Measurements from ENCODE around the gene MYO3A.

The MYO3A gene

DNA sequence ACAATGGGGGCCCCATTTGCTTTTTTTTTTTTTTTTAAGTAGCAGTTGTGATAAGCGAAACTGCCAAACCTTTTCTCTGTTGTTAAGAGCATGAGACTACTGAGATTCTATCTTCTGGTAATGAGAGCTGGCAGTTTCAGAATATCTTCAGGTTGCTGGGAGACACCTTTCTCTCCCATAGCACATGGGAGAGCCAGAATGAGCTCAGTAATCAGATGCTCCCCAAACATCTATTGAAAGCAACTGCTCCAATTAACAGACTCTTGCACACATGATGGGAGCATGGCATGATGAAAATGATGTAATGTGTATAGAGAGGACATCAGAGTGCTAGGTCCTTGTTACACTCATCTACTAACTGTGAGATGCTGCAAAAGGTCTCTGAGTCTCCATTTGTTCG lies 18.8 kb downstream of the MYO3A start:
- no peaks in the 10 kb centered on the region for H4K20me1 ChIP-seq (ENCODE audit: control insufficient read depth, insufficient read depth, low read depth, low read length)
- no peaks in the 10 kb centered on the region for H3K79me2 ChIP-seq (ENCODE audit: control insufficient read depth, low read length)
- H3K27me3 ChIP-seq (ENCODE audit: control insufficient read depth, low read length), result no peaks in the 10 kb centered on the region
- no peak overlapping the region for H3K4me3 ChIP-seq (ENCODE audit: low read length)
- no peaks in the 10 kb centered on the region for H3K36me3 ChIP-seq (ENCODE audit: control insufficient read depth, low read length)
- no peaks in the 10 kb centered on the region for H3K9me3 ChIP-seq (ENCODE audit: control insufficient read depth, insufficient read depth, low read length)
- H3K4me2 ChIP-seq (ENCODE audit: low read length), result no peak overlapping the region
- H3K9me2 ChIP-seq (replicated peaks; ENCODE audit: control insufficient read depth, low read length), result no peaks in the 10 kb centered on the region
- no peaks in the 10 kb centered on the region for H3F3A ChIP-seq (ENCODE audit: control insufficient read depth, insufficient read depth)
- TF ChIP-seq, protein P1, sequence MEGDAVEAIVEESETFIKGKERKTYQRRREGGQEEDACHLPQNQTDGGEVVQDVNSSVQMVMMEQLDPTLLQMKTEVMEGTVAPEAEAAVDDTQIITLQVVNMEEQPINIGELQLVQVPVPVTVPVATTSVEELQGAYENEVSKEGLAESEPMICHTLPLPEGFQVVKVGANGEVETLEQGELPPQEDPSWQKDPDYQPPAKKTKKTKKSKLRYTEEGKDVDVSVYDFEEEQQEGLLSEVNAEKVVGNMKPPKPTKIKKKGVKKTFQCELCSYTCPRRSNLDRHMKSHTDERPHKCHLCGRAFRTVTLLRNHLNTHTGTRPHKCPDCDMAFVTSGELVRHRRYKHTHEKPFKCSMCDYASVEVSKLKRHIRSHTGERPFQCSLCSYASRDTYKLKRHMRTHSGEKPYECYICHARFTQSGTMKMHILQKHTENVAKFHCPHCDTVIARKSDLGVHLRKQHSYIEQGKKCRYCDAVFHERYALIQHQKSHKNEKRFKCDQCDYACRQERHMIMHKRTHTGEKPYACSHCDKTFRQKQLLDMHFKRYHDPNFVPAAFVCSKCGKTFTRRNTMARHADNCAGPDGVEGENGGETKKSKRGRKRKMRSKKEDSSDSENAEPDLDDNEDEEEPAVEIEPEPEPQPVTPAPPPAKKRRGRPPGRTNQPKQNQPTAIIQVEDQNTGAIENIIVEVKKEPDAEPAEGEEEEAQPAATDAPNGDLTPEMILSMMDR (IDR thresholded peaks at IDR 0.05; ENCODE audit: low read depth, low read length, poor library complexity, severe bottlenecking), result no peak
- no peak for TF ChIP-seq EZH2phosphoT487 (IDR thresholded peaks at IDR 0.05; ENCODE audit: borderline replicate concordance, low read length)
- no peak overlapping the region for H3K27ac ChIP-seq (ENCODE audit: low read depth, low read length)
- H3K4me1 ChIP-seq (ENCODE audit: control insufficient read depth, low read length), result no peaks in the 10 kb centered on the region

DNA sequence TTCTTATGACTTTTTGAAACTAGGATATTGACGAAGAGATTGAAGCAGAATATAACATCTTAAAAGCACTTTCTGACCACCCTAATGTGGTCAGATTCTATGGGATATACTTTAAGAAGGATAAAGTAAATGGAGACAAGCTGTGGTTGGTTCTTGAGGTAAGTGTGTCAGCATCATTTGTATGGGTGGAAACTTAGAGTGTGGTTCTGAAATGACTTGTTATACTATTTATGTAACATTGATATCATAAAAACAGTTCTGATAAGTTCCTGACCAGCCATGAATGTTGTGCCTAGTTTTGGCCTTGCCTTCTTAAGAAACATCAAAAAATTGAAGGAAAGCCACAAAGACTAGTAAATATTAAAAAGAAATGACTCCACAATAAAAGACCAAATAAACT lies 20.8 kb downstream of the MYO3A start:
- no peaks in the 10 kb centered on the region for H3K4me1 ChIP-seq (ENCODE audit: control insufficient read depth, low read length)
- H3K27ac ChIP-seq (ENCODE audit: low read depth, low read length), result no peak overlapping the region
- no peaks in the 10 kb centered on the region for H4K20me1 ChIP-seq (ENCODE audit: control insufficient read depth, insufficient read depth, low read depth, low read length)
- H3K9me2 ChIP-seq (replicated peaks; ENCODE audit: control insufficient read depth, low read length), result no peaks in the 10 kb centered on the region
- H3K36me3 ChIP-seq (ENCODE audit: control insufficient read depth, low read length), result no peaks in the 10 kb centered on the region
- H3K79me2 ChIP-seq (ENCODE audit: control insufficient read depth, low read length), result no peaks in the 10 kb centered on the region
- no peak overlapping the region for H3K4me3 ChIP-seq (ENCODE audit: low read length)
- TF ChIP-seq, protein P1 (IDR thresholded peaks at IDR 0.05; ENCODE audit: low read depth, low read length, poor library complexity, severe bottlenecking), result no peak
- TF ChIP-seq EZH2phosphoT487 (IDR thresholded peaks at IDR 0.05; ENCODE audit: borderline replicate concordance, low read length), result no peak
- H3F3A ChIP-seq (ENCODE audit: control insufficient read depth, insufficient read depth), result no peaks in the 10 kb centered on the region
- no peaks in the 10 kb centered on the region for H3K27me3 ChIP-seq (ENCODE audit: control insufficient read depth, low read length)
- H3K9me3 ChIP-seq (ENCODE audit: control insufficient read depth, insufficient read depth, low read length), result no peaks in the 10 kb centered on the region
- H3K4me2 ChIP-seq (ENCODE audit: low read length), result no peak overlapping the region

DNA sequence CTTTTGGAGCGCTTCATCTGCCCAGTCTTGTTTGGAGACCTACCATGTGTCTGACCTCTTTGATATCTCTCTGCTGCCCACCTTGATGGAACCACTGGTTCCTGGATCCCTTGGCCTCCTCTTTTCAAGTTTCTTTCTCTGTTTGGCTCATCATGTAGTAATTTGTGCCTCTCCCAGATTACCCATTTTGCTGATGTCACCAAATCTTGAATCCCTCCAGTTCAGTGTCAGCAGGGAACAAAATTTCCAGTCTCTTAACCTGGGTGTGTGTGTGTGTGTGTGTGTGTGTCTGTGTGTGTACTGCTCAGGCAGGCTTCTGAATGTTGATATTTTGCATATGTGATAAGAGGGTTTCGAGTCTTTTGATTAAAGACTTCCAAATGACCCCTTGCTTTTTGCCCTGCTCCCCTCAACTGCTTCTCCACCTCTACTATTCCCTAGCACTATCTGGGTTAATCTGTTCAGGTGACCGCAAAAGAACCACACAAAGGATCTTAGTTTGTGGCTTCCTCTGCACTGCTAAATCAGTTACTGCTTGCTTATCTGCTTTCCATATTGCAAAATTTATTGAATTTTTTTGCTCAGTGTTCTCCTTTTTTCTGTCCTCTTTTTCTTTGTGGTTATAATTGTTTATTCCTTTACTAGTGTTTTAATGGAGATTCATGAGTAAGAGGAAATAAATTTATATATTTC lies 25.7 kb downstream of the MYO3A start:
- H3K4me1 ChIP-seq (ENCODE audit: control insufficient read depth, low read length), result no peaks in the 10 kb centered on the region
- H3K36me3 ChIP-seq (ENCODE audit: control insufficient read depth, low read length), result no peaks in the 10 kb centered on the region
- H3K27me3 ChIP-seq (ENCODE audit: control insufficient read depth, low read length), result no peaks in the 10 kb centered on the region
- H3K9me2 ChIP-seq (replicated peaks; ENCODE audit: control insufficient read depth, low read length), result no peaks in the 10 kb centered on the region
- H3K27ac ChIP-seq (ENCODE audit: low read depth, low read length), result no peak overlapping the region
- H3K79me2 ChIP-seq (ENCODE audit: control insufficient read depth, low read length), result no peaks in the 10 kb centered on the region
- TF ChIP-seq EZH2phosphoT487 (IDR thresholded peaks at IDR 0.05; ENCODE audit: borderline replicate concordance, low read length), result no peak
- TF ChIP-seq, protein P1 (IDR thresholded peaks at IDR 0.05; ENCODE audit: low read depth, low read length, poor library complexity, severe bottlenecking), result no peak
- H3K4me2 ChIP-seq (ENCODE audit: low read length), result no peak overlapping the region
- H3F3A ChIP-seq (ENCODE audit: control insufficient read depth, insufficient read depth), result no peaks in the 10 kb centered on the region
- H3K9me3 ChIP-seq (ENCODE audit: control insufficient read depth, insufficient read depth, low read length), result no peaks in the 10 kb centered on the region
- no peak overlapping the region for H3K4me3 ChIP-seq (ENCODE audit: low read length)
- no peaks in the 10 kb centered on the region for H4K20me1 ChIP-seq (ENCODE audit: control insufficient read depth, insufficient read depth, low read depth, low read length)
